ENCODE data around the gene TEAD3.
"Not testable (repeated sequence)": the region's sequence is repeated elsewhere in the genome, so short reads cannot be mapped to it uniquely, and the experiment has no call there.

The TEAD3 gene

DNA sequence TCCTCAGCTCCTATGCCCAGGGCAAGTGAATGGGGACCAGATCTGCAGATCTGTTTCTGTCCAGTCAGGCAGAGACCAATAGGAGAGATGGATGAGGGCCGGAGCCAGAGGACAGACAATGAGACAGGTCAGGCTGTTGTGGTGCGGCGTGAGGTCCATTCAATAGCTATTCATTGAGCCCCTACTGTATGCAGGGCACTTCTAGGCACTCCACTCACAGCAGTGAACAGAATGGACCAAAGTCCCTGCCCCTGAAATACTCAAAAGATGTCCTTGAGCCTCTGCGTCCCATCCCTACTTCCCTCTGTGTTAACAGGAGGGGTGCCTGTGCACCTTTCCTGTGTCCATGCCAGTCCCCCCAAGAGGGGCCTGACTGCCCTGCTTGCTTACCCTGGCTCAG, 24.4 kb upstream of the TEAD3 start:
- in situ Hi-C loops (cut with MboI; ENCODE audit: low sequenced_read_pairs) = loop anchor here (5.0 kb wide), 1 partner anchor 216 kb away; the partner anchor contains the start of gene ARMC12
- Histone ChIP-seq H3K36me3 (replicated peaks) (no peaks in the 10 kb centered on the region), H3K4me3 (no peak overlapping the region), H3K9me3 (no peaks in the 10 kb centered on the region), H3K27me3 (ENCODE audit: low read depth) (no peaks in the 10 kb centered on the region), H3K4me1 (peaks cover 3% of the 10 kb centered on the region; the same call in 1 of the 2 replicates)
- DNase-seq (ENCODE audit: low spot score in 2 of 2) = no peak

DNA sequence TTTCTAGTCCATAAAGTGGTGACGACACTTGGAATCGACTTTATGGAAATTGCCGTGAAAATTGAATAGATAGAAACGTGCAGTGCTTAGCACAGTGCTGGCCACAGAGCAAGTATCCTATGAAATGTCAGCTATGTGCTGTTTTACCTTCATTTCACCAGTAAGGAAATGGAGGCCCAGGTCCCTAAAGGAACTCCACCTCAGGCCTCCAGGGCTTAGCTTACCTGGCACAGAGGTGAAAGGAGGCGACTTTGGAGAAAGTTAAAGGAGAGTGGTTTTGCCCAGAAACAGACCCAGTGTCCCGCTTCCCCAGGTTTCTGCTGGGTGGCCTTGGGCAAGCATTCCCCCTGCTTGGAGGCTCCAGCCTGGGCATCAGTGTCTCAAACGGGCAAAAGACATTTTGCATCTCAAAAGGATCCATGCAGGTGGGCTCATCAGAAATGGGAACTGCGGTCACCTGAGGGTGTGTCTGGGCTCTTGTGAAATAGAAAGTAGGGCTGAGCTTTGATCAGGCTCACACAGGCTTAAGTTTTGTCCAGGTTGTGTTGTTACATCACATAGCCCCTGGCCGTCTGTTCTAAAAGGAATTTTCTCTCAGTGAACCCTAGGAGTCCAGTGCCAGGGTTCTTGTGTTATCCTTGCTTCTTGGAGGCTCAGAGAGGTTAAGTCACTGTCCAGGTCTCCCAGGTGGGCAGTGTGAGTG, 22.6 kb upstream of the TEAD3 start:
- no peaks in the 10 kb centered on the region for H3K36me3 ChIP-seq (replicated peaks)
- in situ Hi-C loops (cut with MboI; ENCODE audit: low sequenced_read_pairs) = loop anchor here (5.0 kb wide), 1 partner anchor 218 kb away; the partner anchor contains the start of gene ARMC12
- no peaks in the 10 kb centered on the region for H3K27me3 ChIP-seq (ENCODE audit: low read depth)
- H3K4me3 ChIP-seq = no peak overlapping the region
- peaks cover 3% of the 10 kb centered on the region; the same call in 1 of the 2 replicates for H3K4me1 ChIP-seq
- no peaks in the 10 kb centered on the region for H3K9me3 ChIP-seq
- no peak for DNase-seq (ENCODE audit: low spot score in 2 of 2)

DNA sequence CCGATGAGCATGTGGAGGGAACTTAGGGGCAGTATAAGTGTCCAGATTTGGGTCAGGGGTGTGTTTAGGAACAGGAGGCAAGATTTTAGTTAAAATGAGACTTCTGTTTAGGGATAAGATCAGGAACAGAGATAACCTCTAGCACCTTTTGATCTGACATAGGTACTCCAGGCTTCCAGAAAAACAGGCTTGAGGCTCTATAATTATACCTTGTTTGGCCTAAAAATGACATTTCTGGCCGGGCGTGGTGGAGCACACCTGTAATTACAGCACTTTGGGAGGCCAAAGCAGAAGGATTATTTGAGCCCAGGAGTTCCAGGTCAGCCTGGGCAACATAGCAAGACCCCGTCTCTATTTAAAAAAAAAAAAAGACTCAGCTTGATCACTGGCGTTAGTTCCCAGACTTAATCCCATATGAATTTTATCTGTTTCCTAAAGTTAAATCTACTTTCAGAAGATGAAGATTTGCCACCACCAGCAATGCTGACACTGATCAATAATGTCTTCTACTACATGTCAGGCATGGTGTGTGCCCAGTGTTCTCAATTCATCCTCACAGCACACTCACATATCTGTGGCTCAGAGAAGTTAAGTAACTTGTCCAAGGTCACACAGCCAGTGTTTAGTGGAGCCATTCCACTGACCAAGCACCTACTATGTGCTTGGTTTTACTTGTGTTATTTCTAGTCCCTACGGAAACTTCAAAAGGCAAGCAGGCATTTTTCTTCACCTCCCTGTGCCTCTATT, 21.9 kb upstream of the TEAD3 start:
- peaks cover 3% of the 10 kb centered on the region; the same call in 1 of the 2 replicates for H3K4me1 ChIP-seq
- H3K9me3 ChIP-seq = no peaks in the 10 kb centered on the region
- H3K4me3 ChIP-seq = no peak overlapping the region
- in situ Hi-C loops (cut with MboI; ENCODE audit: low sequenced_read_pairs) = no loop called here
- H3K36me3 ChIP-seq (replicated peaks) = no peaks in the 10 kb centered on the region
- DNase-seq (ENCODE audit: low spot score in 2 of 2) = no peak
- no peaks in the 10 kb centered on the region for H3K27me3 ChIP-seq (ENCODE audit: low read depth)

DNA sequence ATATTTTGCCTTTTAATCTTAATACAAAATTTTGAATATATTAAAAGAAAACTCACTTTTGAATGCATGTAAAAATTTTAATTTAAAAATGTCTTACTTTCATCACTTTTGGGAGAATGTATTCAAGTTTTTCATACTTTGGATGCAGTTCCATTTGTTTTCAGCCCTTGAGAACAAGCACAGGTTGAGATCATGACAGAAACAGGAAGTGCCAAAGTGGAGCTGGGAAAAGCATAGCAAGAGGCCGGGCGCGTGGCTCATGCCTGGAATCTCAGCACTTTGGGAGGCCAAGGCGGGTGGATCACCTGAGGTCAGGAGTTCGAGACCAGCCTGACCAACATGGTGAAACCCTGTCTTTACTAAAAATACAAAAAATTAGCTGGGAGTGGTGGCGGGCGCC, 21.1 kb upstream of the TEAD3 start:
- H3K4me3 ChIP-seq; DNase-seq (ENCODE audit: low spot score in 2 of 2); in situ Hi-C loops (cut with MboI; ENCODE audit: low sequenced_read_pairs); H3K36me3 ChIP-seq (replicated peaks); H3K9me3 ChIP-seq; H3K27me3 ChIP-seq (ENCODE audit: low read depth); H3K4me1 ChIP-seq: not testable (repeated sequence)

DNA sequence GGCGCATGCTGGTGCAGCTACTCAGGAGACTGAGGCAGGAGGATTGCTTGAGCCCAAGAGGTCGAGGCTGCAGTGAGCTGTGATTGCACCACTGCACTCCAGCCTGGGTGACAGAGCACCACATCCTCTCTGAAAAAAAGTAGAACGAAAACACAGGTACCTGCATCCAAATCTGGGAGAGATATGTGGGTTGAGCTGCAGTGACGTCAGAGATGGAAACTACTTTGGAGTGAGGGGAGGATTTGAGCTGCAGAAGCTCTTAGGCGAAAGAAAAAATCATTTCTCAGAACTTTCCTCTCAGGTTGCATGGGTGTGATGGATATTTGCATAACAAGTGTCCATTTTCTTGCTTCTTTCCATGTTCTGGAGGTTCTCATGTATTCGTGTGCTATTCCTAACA, 19.8 kb upstream of the TEAD3 start:
- H3K4me1 ChIP-seq = no peaks in the 10 kb centered on the region
- DNase-seq (ENCODE audit: low spot score in 2 of 2) = no peak
- no peaks in the 10 kb centered on the region for H3K9me3 ChIP-seq
- H3K36me3 ChIP-seq (replicated peaks) = no peaks in the 10 kb centered on the region
- in situ Hi-C loops (cut with MboI; ENCODE audit: low sequenced_read_pairs) = no loop called here
- H3K27me3 ChIP-seq (ENCODE audit: low read depth) = no peaks in the 10 kb centered on the region
- no peak overlapping the region for H3K4me3 ChIP-seq

DNA sequence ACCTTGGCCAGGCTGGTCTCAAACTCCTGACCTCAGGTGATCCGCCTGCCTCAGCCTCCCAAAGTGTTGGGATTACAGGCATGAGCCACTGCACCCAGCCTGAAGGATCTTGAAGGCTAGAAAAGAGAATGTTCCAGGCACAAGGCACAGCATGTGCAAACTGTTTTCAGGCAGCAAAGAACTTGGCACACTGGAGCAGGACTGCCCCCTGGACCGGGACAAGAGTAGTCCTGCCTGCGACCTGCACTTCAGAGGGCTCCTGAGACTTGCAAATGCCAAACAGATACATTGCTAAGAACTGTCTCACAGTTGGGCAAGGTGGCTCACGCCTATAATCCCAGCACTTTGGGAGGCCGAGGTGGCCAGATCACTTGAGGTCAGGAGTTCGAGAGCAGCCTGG, 19.1 kb upstream of the TEAD3 start:
- H3K4me1 ChIP-seq; DNase-seq (ENCODE audit: low spot score in 2 of 2); H3K4me3 ChIP-seq; in situ Hi-C loops (cut with MboI; ENCODE audit: low sequenced_read_pairs); H3K9me3 ChIP-seq; H3K27me3 ChIP-seq (ENCODE audit: low read depth); H3K36me3 ChIP-seq (replicated peaks): not testable (repeated sequence)

DNA sequence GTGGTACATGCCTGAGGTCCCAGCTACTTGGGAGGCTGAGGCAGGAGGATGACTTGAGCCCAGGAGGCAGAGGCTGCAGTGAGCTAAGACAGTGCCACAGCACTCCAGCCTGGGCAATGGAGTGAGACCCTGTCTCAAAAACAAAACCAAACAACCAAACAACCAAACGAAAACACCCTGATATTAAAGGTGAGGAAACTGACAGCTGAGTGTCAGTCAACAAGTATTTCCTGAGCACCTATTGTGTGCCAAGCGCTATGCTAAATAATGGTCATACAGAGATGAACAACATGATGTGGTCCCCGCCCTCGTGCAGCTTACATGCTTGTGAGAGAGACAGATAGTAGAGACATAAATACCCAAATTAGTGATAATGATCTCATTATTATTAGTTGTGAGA, 17.7 kb upstream of the TEAD3 start:
- H3K36me3 ChIP-seq (replicated peaks) = no peaks in the 10 kb centered on the region
- no peaks in the 10 kb centered on the region for H3K4me1 ChIP-seq
- DNase-seq (ENCODE audit: low spot score in 2 of 2) = no peak
- no peaks in the 10 kb centered on the region for H3K9me3 ChIP-seq
- no peaks in the 10 kb centered on the region for H3K27me3 ChIP-seq (ENCODE audit: low read depth)
- no peak overlapping the region for H3K4me3 ChIP-seq
- in situ Hi-C loops (cut with MboI; ENCODE audit: low sequenced_read_pairs) = no loop called here

DNA sequence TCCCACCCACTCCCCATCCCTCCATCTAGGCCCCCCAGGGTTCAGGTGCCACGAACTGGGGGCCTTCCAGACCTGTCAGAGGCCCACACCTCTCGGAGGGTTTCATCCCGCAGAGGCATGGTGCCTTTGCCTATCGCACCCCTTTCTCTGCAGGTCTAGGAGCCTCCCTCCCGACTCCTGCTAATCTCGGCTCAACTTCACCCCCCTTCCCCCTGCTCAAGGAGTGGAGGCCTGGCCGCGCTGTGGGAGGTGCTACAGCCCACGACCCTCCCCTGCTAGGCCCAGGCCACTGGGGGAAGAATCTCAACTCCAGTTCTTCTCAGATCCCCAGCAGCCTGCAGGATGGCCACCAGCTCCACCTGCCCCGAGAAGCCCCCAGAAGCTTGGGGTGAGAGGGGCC, 15.9 kb upstream of the TEAD3 start, which contains the start of gene TULP1:
Gene TULP1 (minus strand): TSS at position 157 of the 400 bp plus-strand sequence. CDS start 38 bp downstream, at position 119.
- Histone ChIP-seq H3K4me3 (no peak within 1 kb of the TSS), H3K4me1 (no peaks in the 10 kb centered on the region)

DNA sequence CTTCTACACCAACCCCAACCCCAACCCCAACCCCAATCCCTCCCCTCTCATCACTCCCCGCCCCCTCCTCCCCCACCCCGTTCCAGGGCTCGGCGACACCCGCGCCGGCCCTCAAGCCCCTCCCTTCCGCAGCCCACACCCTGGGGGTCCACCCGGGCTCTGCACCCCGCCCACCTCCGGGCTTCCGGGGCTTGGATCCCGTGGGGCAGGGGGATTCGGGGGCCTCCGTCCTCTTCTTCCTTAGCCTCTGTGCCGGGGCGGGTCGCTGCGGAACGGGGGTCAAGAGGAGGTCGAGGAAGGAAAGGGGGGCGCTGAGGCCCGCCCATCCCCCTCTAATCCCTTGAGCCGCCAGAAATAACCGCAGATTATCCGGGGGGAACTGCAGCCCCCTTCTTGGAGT, 15.1 kb upstream of the TEAD3 start:
- H3K27me3 ChIP-seq (ENCODE audit: low read depth) = no peaks in the 10 kb centered on the region
- DNase-seq (ENCODE audit: low spot score in 2 of 2) = no peak
- no peak overlapping the region for H3K4me3 ChIP-seq
- H3K36me3 ChIP-seq (replicated peaks) = no peaks in the 10 kb centered on the region
- no peaks in the 10 kb centered on the region; the same call in 1 of the 2 replicates for H3K4me1 ChIP-seq
- no peaks in the 10 kb centered on the region for H3K9me3 ChIP-seq
- in situ Hi-C loops (cut with MboI; ENCODE audit: low sequenced_read_pairs) = no loop called here

More for the DNA sequence above, 15.9 kb upstream of the TEAD3 start, which contains the start of gene TULP1:
- no peaks in the 10 kb centered on the region for H3K36me3 ChIP-seq (replicated peaks)
- H3K27me3 ChIP-seq (ENCODE audit: low read depth) = no peaks in the 10 kb centered on the region
- no peaks in the 10 kb centered on the region for H3K9me3 ChIP-seq
- in situ Hi-C loops (cut with MboI; ENCODE audit: low sequenced_read_pairs) = no loop called here
- no peak for DNase-seq (ENCODE audit: low spot score in 2 of 2)

DNA sequence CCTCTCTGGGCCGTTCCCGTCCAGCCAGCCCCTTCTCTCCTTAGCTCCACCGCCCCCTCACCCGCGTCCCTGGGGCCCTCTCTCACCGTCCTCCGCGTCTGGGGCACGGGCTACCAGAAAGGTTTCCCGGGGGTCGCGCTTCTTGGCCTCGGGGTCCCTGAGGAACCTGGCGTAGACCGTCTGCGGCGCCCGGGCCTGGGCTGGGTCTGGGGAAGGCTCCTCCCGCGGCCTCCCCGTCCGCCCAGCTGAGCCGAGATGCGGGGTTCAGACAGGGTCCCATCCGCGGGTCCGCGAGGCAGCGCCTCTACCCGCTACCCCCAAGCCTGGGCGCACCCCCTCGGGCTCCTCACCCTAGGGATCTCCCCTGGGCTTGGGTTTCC, 14.7 kb upstream of the TEAD3 start:
- Histone ChIP-seq H3K9me3 (no peaks in the 10 kb centered on the region), H3K4me3 (no peak overlapping the region), H3K27me3 (ENCODE audit: low read depth) (no peaks in the 10 kb centered on the region), H3K4me1 (no peaks in the 10 kb centered on the region; the same call in 1 of the 2 replicates), H3K36me3 (replicated peaks) (no peaks in the 10 kb centered on the region)
- no peak for DNase-seq (ENCODE audit: low spot score in 2 of 2)
- in situ Hi-C loops (cut with MboI; ENCODE audit: low sequenced_read_pairs) = no loop called here

DNA sequence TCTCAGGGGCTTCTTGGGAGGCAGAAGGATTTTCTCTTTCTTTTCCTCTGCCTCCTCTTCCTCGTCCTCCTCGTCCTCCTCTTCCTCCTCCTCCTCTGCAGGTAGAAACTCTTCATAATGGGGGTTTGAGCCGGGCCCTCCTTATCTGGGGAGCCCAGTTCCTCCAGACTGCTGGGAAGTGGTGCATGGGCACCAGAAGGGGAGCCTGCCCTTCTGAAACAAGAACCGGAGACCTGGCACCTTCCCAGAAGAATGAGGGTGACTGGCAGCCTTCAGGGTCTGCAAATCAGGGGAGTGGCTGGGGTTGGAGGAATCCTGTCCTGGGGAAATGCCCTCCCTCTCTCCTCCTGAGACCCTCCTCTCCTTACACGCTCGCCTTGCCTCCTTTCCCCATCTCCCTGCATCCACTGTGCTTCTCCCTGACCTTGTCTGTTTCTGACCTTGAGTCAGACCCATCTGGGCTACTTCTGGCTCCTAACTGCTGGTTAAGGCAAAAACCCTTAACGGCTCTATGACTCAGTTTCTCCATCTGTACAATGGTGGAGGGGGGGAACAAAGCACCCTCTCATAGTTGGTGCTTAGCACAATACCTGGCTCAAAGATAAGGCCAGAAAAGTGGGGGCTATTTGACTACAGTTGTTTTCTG, 14.2 kb upstream of the TEAD3 start:
- H3K4me3 ChIP-seq = no peak overlapping the region
- no peaks in the 10 kb centered on the region for H3K36me3 ChIP-seq (replicated peaks)
- no peaks in the 10 kb centered on the region for H3K27me3 ChIP-seq (ENCODE audit: low read depth)
- DNase-seq (ENCODE audit: low spot score in 2 of 2) = no peak
- H3K4me1 ChIP-seq = no peaks in the 10 kb centered on the region; the same call in 1 of the 2 replicates
- in situ Hi-C loops (cut with MboI; ENCODE audit: low sequenced_read_pairs) = no loop called here
- no peaks in the 10 kb centered on the region for H3K9me3 ChIP-seq

DNA sequence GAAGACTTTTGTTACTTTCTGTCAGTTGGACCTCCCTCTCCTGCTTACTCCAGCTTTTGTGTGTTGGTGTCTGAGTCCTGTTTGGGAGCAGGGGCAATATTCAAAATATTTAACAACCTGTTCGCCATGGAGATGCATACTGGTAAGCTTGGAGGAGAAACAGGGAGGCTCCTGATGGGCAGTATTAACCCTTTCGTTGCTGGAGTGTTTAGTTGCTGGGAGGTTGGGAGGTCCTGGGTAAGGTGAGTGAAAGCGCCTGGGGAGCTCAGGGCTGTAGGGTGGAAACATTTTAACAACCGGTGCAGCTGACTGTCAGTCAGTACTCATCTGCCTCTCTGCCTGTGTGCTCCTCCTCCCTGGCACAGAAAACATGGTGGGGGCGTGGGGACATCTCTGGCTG, 11.7 kb upstream of the TEAD3 start:
- no peak for DNase-seq (ENCODE audit: low spot score in 2 of 2)
- H3K4me1 ChIP-seq = no peaks in the 10 kb centered on the region; the same call in 1 of the 2 replicates
- in situ Hi-C loops (cut with MboI; ENCODE audit: low sequenced_read_pairs) = no loop called here
- no peak overlapping the region for H3K4me3 ChIP-seq
- no peaks in the 10 kb centered on the region for H3K9me3 ChIP-seq
- H3K36me3 ChIP-seq (replicated peaks) = no peaks in the 10 kb centered on the region
- H3K27me3 ChIP-seq (ENCODE audit: low read depth) = no peaks in the 10 kb centered on the region

DNA sequence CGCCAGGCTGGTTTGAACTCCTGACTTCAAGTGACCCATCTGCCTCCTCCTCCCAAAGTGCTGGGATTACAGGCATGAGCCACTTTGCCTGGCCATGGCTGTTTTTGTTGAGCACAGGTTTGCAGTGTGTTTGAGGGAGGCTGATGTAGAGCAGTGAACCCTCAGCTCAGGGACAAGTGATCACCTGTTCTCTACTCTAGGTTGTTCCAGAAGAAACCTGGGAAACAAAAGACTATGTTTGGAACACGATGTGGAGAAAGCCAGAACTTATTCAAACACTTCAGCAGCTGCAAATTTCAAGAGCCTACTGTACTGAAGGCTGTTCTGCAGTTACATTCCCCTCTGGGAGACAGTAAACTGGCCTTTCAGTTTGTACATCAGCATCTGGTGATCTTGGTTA, 11.1 kb upstream of the TEAD3 start:
- no peaks in the 10 kb centered on the region for H3K9me3 ChIP-seq
- in situ Hi-C loops (cut with MboI; ENCODE audit: low sequenced_read_pairs) = no loop called here
- H3K4me3 ChIP-seq = no peak overlapping the region
- DNase-seq (ENCODE audit: low spot score in 2 of 2) = no peak
- no peaks in the 10 kb centered on the region for H3K36me3 ChIP-seq (replicated peaks)
- H3K27me3 ChIP-seq (ENCODE audit: low read depth) = no peaks in the 10 kb centered on the region
- H3K4me1 ChIP-seq = no peaks in the 10 kb centered on the region; the same call in 1 of the 2 replicates

DNA sequence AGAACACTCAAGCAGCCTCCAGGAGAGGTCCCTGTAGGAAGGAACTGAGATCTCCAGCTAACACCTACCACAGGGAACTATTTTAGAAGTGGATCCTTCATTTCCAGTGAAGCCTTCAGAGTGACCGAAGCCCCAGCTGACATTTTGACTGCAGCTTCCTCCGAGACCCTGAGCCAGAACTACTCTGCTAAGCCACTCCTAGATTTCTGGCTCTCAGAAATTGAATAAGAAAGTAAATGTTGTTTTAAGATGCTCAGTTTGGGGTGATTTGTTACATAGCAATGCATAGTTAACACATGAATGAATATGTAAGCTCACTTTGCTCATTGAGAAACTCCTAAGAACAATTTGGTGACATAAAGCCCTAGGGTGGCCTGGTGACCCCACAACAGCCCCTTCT, 10.3 kb upstream of the TEAD3 start:
- no peak for DNase-seq (ENCODE audit: low spot score in 2 of 2)
- no peaks in the 10 kb centered on the region for H3K27me3 ChIP-seq (ENCODE audit: low read depth)
- no peaks in the 10 kb centered on the region; the same call in 1 of the 2 replicates for H3K4me1 ChIP-seq
- no peaks in the 10 kb centered on the region for H3K36me3 ChIP-seq (replicated peaks)
- in situ Hi-C loops (cut with MboI; ENCODE audit: low sequenced_read_pairs) = no loop called here
- no peaks in the 10 kb centered on the region for H3K9me3 ChIP-seq
- no peak overlapping the region for H3K4me3 ChIP-seq
